Fibroblast of lung (primary cell): Measurements from ENCODE around the gene USH2A.

Source experiments
- CTCF ChIP-seq, 2 donors: IDR thresholded peaks in 1 of 2; conservative IDR thresholded peaks in 1 of 2; 1 replicate in 1 of 2; 2 replicates in 1 of 2; pipeline ENCODE4 v1.5.1; 2011 to 2012; ENCODE audit warnings: low read length in 2 of 2, control low read depth in 1 of 2, inconsistent platforms in 1 of 2, low read depth in 1 of 2, mild to moderate bottlenecking in 1 of 2
- EZH2 ChIP-seq: IDR thresholded peaks from 2 replicates; pipeline ENCODE4 v1.5.1; 2012; ENCODE audit warnings: low read length, control low read depth, mild to moderate bottlenecking; ENCODE audit errors: missing control alignments

- no peak for TF ChIP-seq CTCF (conservative IDR thresholded peaks at IDR 0.05 in 1 of 2, IDR thresholded peaks at IDR 0.05 in 1 of 2; ENCODE audit: low read depth in 1 of 2, low read length in 2 of 2)
- no peak for TF ChIP-seq EZH2
These were observed 92.0 kb downstream of the USH2A start for GRCh38 chr1:216331211-216331610.
